Fibroblast of pulmonary artery (primary cell): ENCODE measurements around the gene TMEM204.

Experiments used
- DNase-seq: peaks from one replicate; pipeline ENCODE4 v3.0.0-alpha.2; 2010; ENCODE audit warnings: low read depth
- H3K4me3 ChIP-seq: replicated peaks from 2 replicates; pipeline ENCODE4 v1.5.1; 2011; ENCODE audit warnings: low read depth, mild to moderate bottlenecking, control low read depth, low read length, moderate library complexity
- TF ChIP-seq, protein P1 (sequence below): IDR thresholded peaks from 2 replicates; pipeline ENCODE4 v1.5.1; 2011; ENCODE audit warnings: mild to moderate bottlenecking, control low read depth, low read length, inconsistent platforms; ENCODE audit errors: missing control alignments

The TMEM204 gene

DNA sequence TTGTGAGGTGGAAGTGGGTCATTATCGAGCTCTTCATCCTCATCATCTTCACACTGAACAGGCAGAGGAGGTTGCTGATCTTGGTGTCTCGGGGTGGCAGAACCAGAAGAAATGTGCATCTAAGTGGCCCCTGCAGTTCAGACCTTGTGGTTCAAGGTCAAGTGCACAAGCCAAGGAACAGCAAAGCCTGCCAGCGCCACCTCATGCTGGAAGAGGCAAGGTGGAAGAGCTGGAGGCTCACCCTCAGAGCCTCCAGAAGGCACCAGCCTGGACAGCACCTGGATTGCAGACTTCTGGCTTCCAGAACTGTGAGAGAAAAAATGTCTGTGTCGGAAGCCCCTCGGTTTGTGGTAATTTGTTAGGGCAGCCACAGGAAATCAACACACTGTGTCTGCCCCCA, 45.7 kb downstream of the TMEM204 start:
- DNase-seq: no peak
- TF ChIP-seq, protein P1, sequence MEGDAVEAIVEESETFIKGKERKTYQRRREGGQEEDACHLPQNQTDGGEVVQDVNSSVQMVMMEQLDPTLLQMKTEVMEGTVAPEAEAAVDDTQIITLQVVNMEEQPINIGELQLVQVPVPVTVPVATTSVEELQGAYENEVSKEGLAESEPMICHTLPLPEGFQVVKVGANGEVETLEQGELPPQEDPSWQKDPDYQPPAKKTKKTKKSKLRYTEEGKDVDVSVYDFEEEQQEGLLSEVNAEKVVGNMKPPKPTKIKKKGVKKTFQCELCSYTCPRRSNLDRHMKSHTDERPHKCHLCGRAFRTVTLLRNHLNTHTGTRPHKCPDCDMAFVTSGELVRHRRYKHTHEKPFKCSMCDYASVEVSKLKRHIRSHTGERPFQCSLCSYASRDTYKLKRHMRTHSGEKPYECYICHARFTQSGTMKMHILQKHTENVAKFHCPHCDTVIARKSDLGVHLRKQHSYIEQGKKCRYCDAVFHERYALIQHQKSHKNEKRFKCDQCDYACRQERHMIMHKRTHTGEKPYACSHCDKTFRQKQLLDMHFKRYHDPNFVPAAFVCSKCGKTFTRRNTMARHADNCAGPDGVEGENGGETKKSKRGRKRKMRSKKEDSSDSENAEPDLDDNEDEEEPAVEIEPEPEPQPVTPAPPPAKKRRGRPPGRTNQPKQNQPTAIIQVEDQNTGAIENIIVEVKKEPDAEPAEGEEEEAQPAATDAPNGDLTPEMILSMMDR: no peak
- H3K4me3 ChIP-seq: no peak overlapping the region

DNA sequence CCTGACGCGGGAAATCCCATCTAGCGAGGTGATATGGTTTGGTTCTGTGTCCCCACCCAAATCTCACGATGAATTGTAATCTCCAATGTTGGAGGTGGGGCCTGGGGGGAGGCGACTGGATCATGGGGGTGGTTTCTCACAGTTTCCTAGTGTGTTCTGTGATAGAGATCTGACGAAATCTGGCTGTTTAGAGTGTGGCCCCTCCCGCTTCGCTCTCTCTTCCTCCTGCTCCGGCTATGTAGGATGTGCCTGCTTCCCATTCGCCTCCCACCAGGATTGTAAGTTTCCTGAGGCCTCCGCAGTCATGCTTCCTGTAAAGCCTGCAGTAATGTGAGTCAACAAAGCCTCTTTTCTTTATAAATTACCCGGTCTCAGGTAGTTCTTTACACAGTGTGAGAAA, 46.8 kb downstream of the TMEM204 start:
- no peak for DNase-seq
- TF ChIP-seq, protein P1: no peak

DNA sequence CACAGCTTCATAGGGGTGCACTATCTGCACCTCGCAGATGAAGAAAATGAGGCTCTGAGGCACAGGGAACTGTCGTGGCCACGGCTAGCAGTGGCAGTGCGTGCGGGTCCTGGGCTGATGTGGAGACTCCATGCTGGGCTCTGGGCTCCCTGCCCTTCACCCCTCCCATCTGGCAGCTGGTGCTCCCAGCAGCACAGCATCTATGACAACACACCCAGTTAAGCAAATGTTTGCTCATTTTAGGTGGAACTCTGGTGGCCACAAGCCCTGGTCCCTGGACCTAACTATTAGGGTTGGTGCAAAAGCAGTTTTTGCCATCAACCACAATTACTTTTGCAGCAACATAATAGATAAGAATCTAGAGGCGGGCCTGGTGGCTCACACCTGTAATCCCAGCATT, 47.5 kb downstream of the TMEM204 start:
- H3K4me3 ChIP-seq: no peak overlapping the region
- no peak for DNase-seq
- TF ChIP-seq, protein P1: no peak

More for the DNA sequence above, 46.8 kb downstream of the TMEM204 start:
- no peak overlapping the region for H3K4me3 ChIP-seq

DNA sequence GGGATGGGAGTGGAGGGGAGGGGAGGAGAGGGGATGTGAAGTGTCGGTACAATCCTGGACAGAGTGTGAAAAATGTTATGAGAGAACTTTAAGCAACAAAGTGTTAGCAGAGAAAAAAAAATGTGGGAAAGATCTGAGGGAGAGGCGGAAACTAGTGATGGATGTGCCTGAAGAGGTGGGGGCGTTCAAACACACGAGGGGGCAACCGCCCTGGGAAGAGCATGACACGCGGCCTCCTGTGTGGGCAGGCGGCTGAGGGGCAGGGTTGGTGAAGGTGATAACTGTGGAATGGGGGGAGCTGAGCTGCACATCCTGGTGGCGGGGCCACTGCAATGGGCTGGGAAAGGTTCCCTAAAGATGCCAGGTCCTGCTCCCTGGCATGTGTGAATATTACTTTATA, 48.3 kb downstream of the TMEM204 start:
- no peak for DNase-seq
- no peak overlapping the region for H3K4me3 ChIP-seq
- TF ChIP-seq, protein P1: no peak

DNA sequence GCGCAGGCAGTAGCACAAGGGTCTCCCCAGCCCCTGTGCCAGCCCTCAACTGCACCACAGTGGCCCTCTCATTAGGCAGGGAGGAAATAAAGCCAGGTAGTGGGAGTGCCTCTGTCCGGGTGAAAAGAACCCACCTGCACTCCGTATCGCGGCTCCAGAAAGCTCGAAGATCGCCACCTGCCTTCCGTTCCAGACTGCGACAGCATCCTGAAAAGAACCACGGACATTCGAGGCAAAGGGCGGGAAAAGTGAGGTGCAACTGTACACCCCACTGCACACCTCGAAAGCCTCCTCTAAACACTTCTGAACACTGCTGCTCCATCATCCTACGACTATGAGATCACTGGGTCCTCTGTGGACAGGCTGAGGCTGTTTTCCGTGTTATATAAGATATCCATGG, 49.7 kb downstream of the TMEM204 start:
- no peak overlapping the region for H3K4me3 ChIP-seq
- TF ChIP-seq, protein P1: no peak
- DNase-seq: no peak

DNA sequence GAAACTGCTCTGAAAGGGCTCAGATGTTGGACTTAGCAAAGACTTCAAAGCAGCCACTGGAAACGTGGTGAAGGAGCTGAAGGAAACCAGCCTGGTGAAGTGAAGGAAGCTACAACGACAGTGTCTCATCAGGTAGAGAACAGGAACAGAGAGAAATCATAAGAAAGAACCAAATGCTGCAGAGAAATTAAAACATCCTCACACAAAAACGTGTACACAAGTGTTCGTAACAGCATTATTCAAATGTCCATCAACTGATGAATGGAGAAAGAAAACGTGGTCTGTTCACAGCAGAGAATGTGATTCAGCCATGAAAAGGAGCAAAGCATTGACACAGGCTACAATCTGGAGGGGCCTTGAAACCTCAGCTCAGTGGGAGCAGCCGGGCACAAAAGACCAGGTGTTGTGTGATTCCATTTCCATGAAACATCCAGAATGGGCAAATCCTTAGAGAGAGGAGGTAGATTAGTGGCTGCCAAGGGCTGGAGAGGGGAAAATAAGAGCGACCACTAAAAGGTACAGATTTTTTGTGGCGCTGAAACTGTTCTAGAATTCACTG, 51.5 kb downstream of the TMEM204 start:
- H3K4me3 ChIP-seq: no peak overlapping the region
- no peak for DNase-seq
- TF ChIP-seq, protein P1: no peak

DNA sequence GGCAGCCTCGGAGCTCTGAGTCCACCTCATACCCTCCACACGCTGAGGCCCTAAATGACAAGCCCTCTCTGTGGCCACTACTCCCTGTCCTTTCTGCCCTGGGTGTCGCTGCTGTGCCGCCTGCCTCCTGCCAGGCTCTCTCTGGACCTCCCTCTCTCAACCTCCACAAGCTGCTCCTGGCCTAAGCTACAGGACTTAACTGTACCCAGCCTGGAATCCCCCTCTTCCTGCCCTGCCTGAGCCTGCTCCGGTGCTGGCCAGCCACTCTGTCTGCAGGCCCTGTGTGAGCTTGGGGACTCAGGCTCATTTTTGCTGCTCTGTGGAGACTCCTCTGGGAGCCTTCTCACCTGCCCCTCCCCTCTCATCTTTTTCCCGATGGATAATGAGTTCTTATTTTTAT, 56.9 kb downstream of the TMEM204 start:
- no peak overlapping the region for H3K4me3 ChIP-seq
- DNase-seq: no peak
- TF ChIP-seq, protein P1: no peak
